Right lobe of liver (tissue), 6 donors: ENCODE data around the gene DDX6. TPM values are rescaled to one million over a fixed set of nuclear protein-coding genes. Genes with fewer than 3 reads are reported as not detected.

Experiments
- ATAC-seq, 4 donors: fragments of 200-7000 bp; cut with Tn5 transposase; one replicate each; pipeline ENCODE4 v1.9.1; 2020; ENCODE audit warnings: mild to moderate bottlenecking in 4 of 4, moderate library complexity in 4 of 4
- DNase-seq, 3 donors: peaks; one replicate each; pipeline ENCODE4 v3.0.0-alpha.2; 2020
- H3K27ac ChIP-seq, 3 donors: fragments of 200-600 bp; one replicate each; pipeline ENCODE4 v1.8.0; 2022
- H3K27me3 ChIP-seq, 2 donors: fragments of 200-600 bp; one replicate each; pipeline ENCODE4 v1.8.0; 2022
- H3K36me3 ChIP-seq, 4 donors: fragments of 200-600 bp; sonication (generic) in 1 of 4; one replicate each; pipeline versions ENCODE4 v1.5.1 to v1.8.0; 2017 to 2022; ENCODE audit warnings: control low read depth in 1 of 4
- H3K4me1 ChIP-seq, 4 donors: fragments of 200-600 bp; sonication (generic) in 1 of 4; one replicate each; pipeline versions ENCODE4 v1.5.1 to v1.8.0; 2017 to 2022; ENCODE audit warnings: control low read depth in 1 of 4
- H3K4me3 ChIP-seq, 3 donors: fragments of 200-600 bp; one replicate each; pipeline ENCODE4 v1.8.0; 2022
- H3K9me3 ChIP-seq, 4 donors: fragments of 200-600 bp; sonication (generic) in 1 of 4; one replicate each; pipeline versions ENCODE4 v1.5.1 to v1.8.0; 2017 to 2022; ENCODE audit warnings: control low read depth in 1 of 4
- CTCF ChIP-seq, 4 donors: fragments of 200-600 bp in 3 of 4; fragments of 450-650 bp in 1 of 4; IDR thresholded peaks; one replicate each; pipeline versions ENCODE4 v1.5.1 to v1.8.0; 2016 to 2022; ENCODE audit warnings: antibody characterized with exemption in 4 of 4, mild to moderate bottlenecking in 2 of 4
- POLR2A ChIP-seq: fragments of 450-650 bp; IDR thresholded peaks from one replicate; pipeline ENCODE4 v1.6.1; 2017; ENCODE audit warnings: antibody characterized with exemption, mild to moderate bottlenecking
- whole genome bisulfite sequencing: methylation state at CpG from one replicate; pipeline ENCODE4 v1.1.6; 2018; ENCODE audit warnings: low coverage, low lambda C conversion rate; ENCODE audit not compliant: insufficient coverage; ENCODE audit errors: missing lambda C conversion rate; 5-methylcytosine and 5-hydroxymethylcytosine counted together
- intact Hi-C, 2 donors: fragments of 100-400 bp; cut with DNase I; formaldehyde crosslinking; loops; one replicate each; pipeline versions ENCODE4 v1.11.2 to v1.14.1; 2022
- long read RNA-seq: library from polyadenylated mRNA; unstranded; transcript quantifications from one replicate; pipeline ENCODE4 v2.0.0, GENCODE V29; 2019
- total RNA-seq, 6 experiments: library from RNA; depleted of rRNA in 2 of 6; stranded (reverse); fragments of >200 nt in 2 of 6; fragmentation: NEBNext Ultra II Directional in 3 of 6; extraction: Animal tissue kit (Norgen Biotek cat#: 25700) in 3 of 6; gene quantifications; one replicate each; pipeline versions ENCODE4 v1.1.0 to v1.2.4, GENCODE V29; 2016 to 2023
- donor health status: DM: no; HTN: yes; CAD: no.
- donor health status: DM: no; HTN: no; CAD: no.
- donor health status: DM: no; HTN: no; CAD: no.
- donor health status: DM: no; HTN: yes; CAD: no.
- donor health status: DM: no; HTN: yes; CAD: no.

The DDX6 gene
- 10 to 100 TPM; 37.9 to 46.1 (median 43.3) TPM for total RNA-seq
- long read RNA-seq, partial matches to known transcripts: 1 of 4 reads
- long read RNA-seq, other reads (novel, unspliced or antisense): 2 of 4 reads

GRCh38 chr11:118791111-118791960 is at the start of gene DDX6:
Gene DDX6 (minus strand): TSS chr11:118791164. CDS start chr11:118786251, 4,913 bp downstream.
- WGBS: 2% methylated on average over 31 of the region's 81 CpGs
- Histone ChIP-seq H3K27me3 (no peaks in the 10 kb centered on the region), H3K9me3 (no peaks in the 10 kb centered on the region), H3K36me3 (no peaks in the 10 kb centered on the region), H3K4me3 (peak within 1 kb of the TSS; percentile 73 to 93 (median 91)), H3K27ac (peak within 1 kb of the TSS; percentile 97 to 100 (median 99)), H3K4me1 (peaks cover 0 to 38% (median 7%) of the 10 kb centered on the region in 4 donors)
- peak; percentile 68 to 78 (median 78) for ATAC-seq
- intact Hi-C loops: no loop called here
- peak; percentile 93 to 94 (median 93) for DNase-seq
- TF ChIP-seq POLR2A: peak; percentile 95
- TF ChIP-seq CTCF (IDR thresholded peaks at IDR 0.05): peak in 3 of 4 donors; percentile 20 to 37 (median 36)

GRCh38 chr11:118838905-118839553 is 48.1 kb upstream of the DDX6 start:
- WGBS: 41% methylated on average over 4 of the region's 4 CpGs
- ATAC-seq (peak; percentile 71 to 77 (median 77)), DNase-seq (peak in 1 of 3 donors; percentile 54)
- Histone ChIP-seq H3K36me3 (no peaks in the 10 kb centered on the region), H3K27ac (peak overlapping the region in 2 of 3 donors; percentile 36 to 74), H3K9me3 (no peaks in the 10 kb centered on the region), H3K4me1 (peaks cover 0 to 55% (median 17%) of the 10 kb centered on the region in 4 donors), H3K27me3 (no peaks in the 10 kb centered on the region), H3K4me3 (no peak overlapping the region)
- TF ChIP-seq POLR2A (no peak), CTCF (IDR thresholded peaks at IDR 0.05) (no peak)
- intact Hi-C loops: no loop called here

- Histone ChIP-seq H3K27me3 (no peaks in the 10 kb centered on the region), H3K27ac (no peak overlapping the region), H3K4me1 (peaks cover 0 to 60% (median 18%) of the 10 kb centered on the region in 4 donors), H3K4me3 (no peak overlapping the region), H3K9me3 (no peaks in the 10 kb centered on the region), H3K36me3 (no peaks in the 10 kb centered on the region)
- WGBS: 73% methylated on average over 8 of the region's 8 CpGs
- ATAC-seq (no peak), DNase-seq (no peak)
- intact Hi-C loops: no loop called here
- TF ChIP-seq POLR2A: no peak
- no peak for TF ChIP-seq CTCF (IDR thresholded peaks at IDR 0.05)
Measured at GRCh38 chr11:118837868-118838267, 46.9 kb upstream of the DDX6 start.

- TF ChIP-seq POLR2A: no peak
- no peak for TF ChIP-seq CTCF (IDR thresholded peaks at IDR 0.05)
- intact Hi-C loops: no loop called here
- H3K27me3 ChIP-seq: no peaks in the 10 kb centered on the region
- peak; percentile 78 to 85 (median 82) for ATAC-seq
- DNase-seq: peak in 1 of 3 donors; percentile 69
- peaks cover 0 to 35% (median 13%) of the 10 kb centered on the region in 4 donors for H3K4me1 ChIP-seq
- H3K36me3 ChIP-seq: no peaks in the 10 kb centered on the region
- 27% methylated on average over 6 of the region's 6 CpGs for WGBS
- no peaks in the 10 kb centered on the region for H3K9me3 ChIP-seq
- H3K27ac ChIP-seq: peak overlapping the region; percentile 17 to 82 (median 81)
- H3K4me3 ChIP-seq: peak overlapping the region; percentile 15 to 35 (median 27)
Measured at GRCh38 chr11:118834427-118835028, 43.6 kb upstream of the DDX6 start.
